ENCODE measurements around the gene RABGAP1L. TPM values are rescaled to one million over a fixed set of nuclear protein-coding genes. Genes with fewer than 3 reads are reported as not detected.
"Not testable (repeated sequence)": the region's sequence is repeated elsewhere in the genome, so short reads cannot be mapped to it uniquely, and the experiment has no call there.

The RABGAP1L gene
- total RNA-seq, 4 donors from 2014 or later, result 31.7 to 49.7 (median 34.3) TPM

DNA sequence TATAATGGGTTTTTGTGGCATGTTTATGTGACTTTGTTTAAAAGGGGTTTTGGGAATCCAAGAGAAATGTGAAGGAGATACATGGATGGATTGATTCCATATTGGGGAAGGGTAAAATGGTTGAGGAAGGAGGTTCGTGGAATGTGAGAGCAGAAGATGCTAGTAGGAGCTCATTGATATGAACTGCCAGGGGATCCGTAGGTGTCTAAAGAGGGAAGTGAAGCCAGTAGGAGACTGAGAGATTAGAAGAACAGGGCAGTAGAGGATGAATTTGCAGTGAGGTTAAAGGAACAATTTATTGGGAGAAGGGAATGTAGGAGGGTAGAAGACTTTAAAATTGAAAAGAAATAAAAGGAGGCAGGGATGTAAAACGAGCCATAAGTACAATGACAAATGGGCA, 541.0 kb downstream of the RABGAP1L start:
- DNase-seq (ENCODE audit: low spot score), result no peak
- ATAC-seq (ENCODE audit: low FRiP score), result no peak
- TF ChIP-seq, protein P1, sequence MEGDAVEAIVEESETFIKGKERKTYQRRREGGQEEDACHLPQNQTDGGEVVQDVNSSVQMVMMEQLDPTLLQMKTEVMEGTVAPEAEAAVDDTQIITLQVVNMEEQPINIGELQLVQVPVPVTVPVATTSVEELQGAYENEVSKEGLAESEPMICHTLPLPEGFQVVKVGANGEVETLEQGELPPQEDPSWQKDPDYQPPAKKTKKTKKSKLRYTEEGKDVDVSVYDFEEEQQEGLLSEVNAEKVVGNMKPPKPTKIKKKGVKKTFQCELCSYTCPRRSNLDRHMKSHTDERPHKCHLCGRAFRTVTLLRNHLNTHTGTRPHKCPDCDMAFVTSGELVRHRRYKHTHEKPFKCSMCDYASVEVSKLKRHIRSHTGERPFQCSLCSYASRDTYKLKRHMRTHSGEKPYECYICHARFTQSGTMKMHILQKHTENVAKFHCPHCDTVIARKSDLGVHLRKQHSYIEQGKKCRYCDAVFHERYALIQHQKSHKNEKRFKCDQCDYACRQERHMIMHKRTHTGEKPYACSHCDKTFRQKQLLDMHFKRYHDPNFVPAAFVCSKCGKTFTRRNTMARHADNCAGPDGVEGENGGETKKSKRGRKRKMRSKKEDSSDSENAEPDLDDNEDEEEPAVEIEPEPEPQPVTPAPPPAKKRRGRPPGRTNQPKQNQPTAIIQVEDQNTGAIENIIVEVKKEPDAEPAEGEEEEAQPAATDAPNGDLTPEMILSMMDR (IDR thresholded peaks at IDR 0.05), result no peak

DNA sequence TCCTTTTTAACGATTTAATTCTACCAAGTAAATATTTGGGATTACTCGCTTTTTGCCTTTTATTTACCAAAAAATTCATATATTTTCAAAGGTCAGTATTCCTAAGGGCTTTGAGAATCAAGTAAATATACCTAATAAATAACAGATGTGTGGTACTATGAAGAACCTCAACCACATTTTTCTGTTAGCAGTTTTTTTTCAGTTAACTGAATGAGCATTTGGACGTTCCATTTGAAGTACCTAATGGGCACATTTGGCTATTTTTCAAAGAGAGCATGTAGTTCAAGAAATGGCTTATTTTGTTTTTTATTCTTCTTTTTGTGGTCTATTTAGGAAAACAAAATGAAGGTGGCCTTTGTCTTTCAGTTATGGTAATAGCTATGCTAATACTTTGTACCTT, 541.5 kb downstream of the RABGAP1L start:
- no peak for DNase-seq (ENCODE audit: low spot score)
- TF ChIP-seq, protein P1 (IDR thresholded peaks at IDR 0.05), result no peak

DNA sequence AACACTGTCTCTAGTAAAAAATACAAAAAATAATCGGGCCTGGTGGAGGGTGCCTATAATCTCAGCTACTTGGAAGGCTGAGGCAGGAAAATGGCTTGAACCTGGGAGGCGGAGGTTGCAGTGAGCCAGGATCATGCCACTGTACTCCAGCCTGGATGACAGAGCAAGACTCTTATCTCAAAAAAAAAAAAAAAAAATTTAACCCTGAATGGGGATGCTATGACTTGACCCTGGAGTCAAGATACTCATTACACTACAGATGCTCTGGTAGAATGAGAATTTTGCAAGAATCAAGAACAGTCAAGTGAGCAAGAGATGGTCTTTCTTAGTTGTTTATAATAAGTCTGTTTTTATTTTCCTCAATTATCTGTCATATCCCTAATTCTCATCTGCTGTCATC, 542.2 kb downstream of the RABGAP1L start:
- no peak for ATAC-seq (ENCODE audit: low FRiP score)
- DNase-seq (ENCODE audit: low spot score), result no peak
- TF ChIP-seq, protein P1 (IDR thresholded peaks at IDR 0.05), result no peak

More for the DNA sequence above, 541.5 kb downstream of the RABGAP1L start:
- no peak for ATAC-seq (ENCODE audit: low FRiP score)

DNA sequence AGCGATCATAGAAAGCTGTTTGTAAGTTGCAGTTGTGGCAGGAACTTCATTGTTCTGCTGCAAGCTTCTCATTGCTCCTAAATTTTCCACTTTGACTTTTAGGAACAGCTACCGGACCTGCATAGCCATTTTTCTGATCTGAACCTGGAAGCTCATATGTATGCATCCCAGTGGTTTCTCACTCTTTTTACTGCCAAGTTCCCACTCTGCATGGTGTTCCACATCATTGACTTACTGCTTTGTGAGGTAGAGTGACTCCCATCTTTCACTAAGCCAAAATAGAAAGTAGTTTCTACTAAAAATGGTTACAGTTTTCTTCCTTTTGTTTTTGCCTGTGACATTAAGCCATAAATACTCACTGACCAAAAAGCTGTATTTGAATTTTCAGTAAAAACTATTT, 542.7 kb downstream of the RABGAP1L start:
- TF ChIP-seq, protein P1 (IDR thresholded peaks at IDR 0.05), result no peak
- DNase-seq (ENCODE audit: low spot score) (no peak), ATAC-seq (ENCODE audit: low FRiP score) (no peak)

DNA sequence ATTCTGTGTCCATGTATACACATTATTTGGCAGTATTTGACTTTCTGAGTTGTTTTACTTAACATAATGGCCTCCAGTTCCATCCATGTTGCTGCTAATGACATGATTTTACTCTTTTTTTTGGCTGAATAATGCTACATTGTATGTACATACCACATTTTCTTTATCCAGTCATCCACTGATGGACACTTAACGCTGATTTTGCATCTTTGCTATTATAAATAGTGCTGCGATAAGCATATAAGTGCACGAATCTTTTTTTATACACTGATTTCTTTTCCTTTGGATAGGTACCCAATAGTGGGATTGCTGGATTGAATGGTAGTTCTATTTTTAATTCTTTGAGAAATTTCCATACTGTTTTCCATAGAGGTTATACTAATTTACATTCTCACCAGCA, 544.0 kb downstream of the RABGAP1L start:
- ATAC-seq (ENCODE audit: low FRiP score) (no peak), DNase-seq (ENCODE audit: low spot score) (no peak)
- TF ChIP-seq, protein P1 (IDR thresholded peaks at IDR 0.05), result no peak

DNA sequence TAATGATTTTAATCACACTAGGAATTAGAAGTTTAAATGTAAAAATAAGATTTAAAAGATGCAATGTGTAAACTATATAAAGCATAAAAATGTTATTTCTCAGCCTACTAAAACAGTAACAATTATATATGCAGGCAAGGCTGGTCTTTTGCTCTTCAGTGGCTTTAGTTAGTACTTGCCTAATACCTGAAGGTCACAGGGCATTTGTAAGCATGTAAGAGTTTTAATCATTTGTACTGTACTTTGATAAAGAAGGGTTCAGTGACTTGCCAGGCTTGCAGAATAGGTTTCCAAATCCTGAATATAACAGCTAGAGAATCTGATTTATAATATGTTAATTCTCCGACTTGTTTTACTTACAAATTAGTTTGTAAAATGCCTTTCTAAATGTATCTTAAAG, 545.0 kb downstream of the RABGAP1L start:
- ATAC-seq (ENCODE audit: low FRiP score) (no peak), DNase-seq (ENCODE audit: low spot score) (no peak)
- TF ChIP-seq, protein P1 (IDR thresholded peaks at IDR 0.05), result no peak

DNA sequence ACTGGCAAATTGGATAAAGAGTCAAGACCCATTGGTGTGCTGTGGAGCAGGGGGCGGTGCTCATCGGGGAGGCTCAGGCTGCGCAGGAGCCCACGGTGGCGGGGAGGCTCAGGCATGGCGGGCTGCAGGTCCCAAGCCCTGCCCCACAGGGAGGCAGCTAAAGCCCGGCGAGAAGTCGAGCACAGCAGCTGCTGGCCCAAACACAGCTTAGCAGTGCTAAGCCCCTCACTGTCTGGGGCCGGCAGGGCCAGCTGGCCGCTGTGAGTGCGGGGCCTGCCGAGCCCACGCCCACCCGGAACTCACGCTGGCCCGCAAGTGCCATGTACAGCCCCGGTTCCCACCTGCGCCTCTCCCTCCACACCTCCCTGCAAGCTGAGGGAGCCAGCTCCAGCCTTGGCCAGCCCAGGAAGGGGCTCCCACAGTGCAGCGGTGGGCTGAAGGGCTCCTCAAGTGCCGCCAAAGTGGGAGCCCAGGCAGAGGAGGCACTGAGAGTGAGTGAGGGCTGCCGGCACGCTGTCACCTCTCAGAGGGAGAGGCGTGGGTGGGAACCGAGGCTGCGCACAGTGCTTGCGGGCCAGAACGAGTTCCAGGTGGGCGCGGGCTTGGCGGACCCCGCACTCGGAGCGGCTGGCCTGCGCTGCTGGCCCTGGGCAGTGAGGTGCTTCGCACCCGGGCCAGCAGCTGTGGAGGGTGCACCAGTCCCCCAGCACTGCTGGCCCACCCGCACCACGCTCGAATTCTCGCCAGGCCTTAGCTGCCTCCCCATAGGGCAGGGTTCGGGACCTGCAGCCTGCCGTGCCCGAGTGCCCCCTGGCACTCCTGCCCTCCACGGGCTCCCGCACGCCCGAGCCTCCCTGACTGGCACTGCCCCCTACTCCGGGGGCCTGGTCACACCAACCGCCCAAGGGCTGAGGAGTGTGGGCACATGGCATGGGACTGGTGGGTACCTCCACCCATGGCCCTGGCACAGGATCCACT, 551.8 kb downstream of the RABGAP1L start:
- TF ChIP-seq, protein P1 (IDR thresholded peaks at IDR 0.05), result no peak
- ATAC-seq (ENCODE audit: low FRiP score), result no peak

DNA sequence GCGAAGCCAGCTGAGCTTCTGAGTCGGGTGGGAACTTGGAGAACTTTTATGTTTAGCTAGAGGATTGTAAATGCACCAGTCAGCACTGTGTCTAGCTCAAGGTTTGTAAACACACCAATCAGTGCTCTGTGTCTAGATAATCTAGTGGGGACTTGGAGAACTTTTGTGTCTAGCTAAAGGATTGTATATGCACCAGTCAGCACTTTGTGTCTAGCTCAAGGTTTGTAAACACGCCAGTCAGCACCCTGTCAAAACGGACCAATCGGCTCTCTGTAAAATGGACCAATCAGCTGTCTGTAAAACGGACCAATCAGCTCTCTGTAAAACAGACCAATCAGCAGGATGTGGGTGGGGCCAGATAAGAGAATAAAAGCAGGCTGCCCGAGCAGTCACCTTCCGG, 552.5 kb downstream of the RABGAP1L start:
- DNase-seq (ENCODE audit: low spot score); ATAC-seq (ENCODE audit: low FRiP score): not testable (repeated sequence)

More for the DNA sequence above, 551.8 kb downstream of the RABGAP1L start:
- no peak for DNase-seq (ENCODE audit: low spot score)
